HepG2 (cell line): Measurements from ENCODE around the gene ATP9A. TPM values are rescaled to one million over a fixed set of nuclear protein-coding genes. Genes with fewer than 3 reads are reported as not detected.

ENCODE experiments used
- ATAC-seq: fragments of 200-7000 bp; cut with Tn5 transposase; 3 replicates; pipeline ENCODE4 v1.9.1; 2020; ENCODE audit warnings: mild to moderate bottlenecking, moderate library complexity
- BruUV-seq: library from RNA; stranded (reverse); fragments of 400-500 nt; replicated peaks from 2 replicates; lab custom pipeline; 2021; lab: Mats Ljungman, UMichigan
- CTCF ChIA-PET: fragments of 300-600 bp; formaldehyde crosslinking; extraction: SDS; loops from one replicate; lab custom pipeline; 2021; ENCODE audit warnings: low total read pairs, inconsistent platforms, low intra/inter-chr PET ratio; lab: Yijun Ruan, JAX
- POLR2A ChIA-PET: fragments of 350-600 bp; sonication (Branson Sonifier 250); formaldehyde crosslinking; loops from one replicate; lab custom pipeline; 2020; ENCODE audit warnings: antibody characterized with exemption, inconsistent platforms; lab: Yijun Ruan, JAX
- DNase-seq: peaks from one replicate; pipeline ENCODE4 v3.0.0-alpha.2; 2015; ENCODE audit warnings: low spot score
- FAIRE-seq: peaks from 3 replicates; lab custom pipeline; 2011; peaks lifted over from hg19 to GRCh38; lab: Jason Lieb, UNC
- H2AFZ ChIP-seq: one replicate; pipeline ENCODE4 v1.6.1; 2011; ENCODE audit warnings: low read length, inconsistent platforms
- H3K27ac ChIP-seq: fragments of 300-600 bp; 3 replicates; pipeline ENCODE4 v1.8.0; 2011; ENCODE audit warnings: mixed run types, mild to moderate bottlenecking, mixed read lengths, low read length, inconsistent platforms; ENCODE audit not compliant: insufficient read depth; ENCODE audit errors: extremely low read length
- H3K27me3 ChIP-seq, 2 experiments: fragments of 200-600 bp in 1 of 2; 2 replicates in 1 of 2; 3 replicates in 1 of 2; pipeline versions ENCODE4 v1.6.0 to v1.8.0; 2011; ENCODE audit warnings: low read length in 2 of 2, mild to moderate bottlenecking in 2 of 2, moderate library complexity in 2 of 2, inconsistent platforms in 1 of 2; ENCODE audit not compliant: insufficient read depth in 2 of 2, control insufficient read depth in 1 of 2
- H3K36me3 ChIP-seq, 2 experiments: fragments of 200-600 bp in 1 of 2; replicated peaks in 1 of 2; 2 replicates in 1 of 2; 3 replicates in 1 of 2; pipeline versions ENCODE4 v1.5.1 to v1.8.0; 2011; ENCODE audit warnings: low read length in 2 of 2, inconsistent platforms in 1 of 2; ENCODE audit not compliant: insufficient read depth in 2 of 2, control insufficient read depth in 1 of 2
- H3K4me1 ChIP-seq: 2 replicates; pipeline ENCODE4 v1.5.1; 2012; ENCODE audit warnings: low read length, inconsistent platforms; ENCODE audit not compliant: insufficient read depth
- H3K4me2 ChIP-seq: 2 replicates; pipeline ENCODE4 v1.6.0; 2011; ENCODE audit warnings: low read depth, low read length, inconsistent platforms
- H3K4me3 ChIP-seq, 3 experiments: fragments of 200-600 bp in 1 of 3; sonication (generic), shearing (Covaris generic) in 1 of 3; replicated peaks in 1 of 3; 2 replicates each; pipeline ENCODE4 v1.5.1; 2011 to 2016; ENCODE audit warnings: low read length in 3 of 3, inconsistent platforms in 2 of 3, low read depth in 2 of 3, mild to moderate bottlenecking in 2 of 3, control low read depth in 1 of 3, mixed read lengths in 1 of 3; ENCODE audit not compliant: insufficient read depth in 1 of 3
- H3K79me2 ChIP-seq: one replicate; pipeline ENCODE4 v1.6.1; 2011; ENCODE audit warnings: low read length, inconsistent platforms; ENCODE audit not compliant: insufficient read depth
- H3K9ac ChIP-seq: 2 replicates; pipeline ENCODE4 v1.6.0; 2011; ENCODE audit warnings: mild to moderate bottlenecking, low read depth, low read length, inconsistent platforms; ENCODE audit not compliant: insufficient read depth
- H3K9me3 ChIP-seq: 2 replicates; pipeline ENCODE4 v1.5.1; 2012; ENCODE audit warnings: mild to moderate bottlenecking, low read length
- H4K20me1 ChIP-seq: 2 replicates; pipeline ENCODE4 v1.6.0; 2011; ENCODE audit warnings: inconsistent platforms, mild to moderate bottlenecking, low read length, moderate library complexity; ENCODE audit not compliant: insufficient read depth
- GZF1 ChIP-seq: sonication (generic); formaldehyde crosslinking; IDR thresholded peaks from 2 replicates; pipeline ENCODE4 v1.5.1; 2020; ENCODE audit warnings: mild to moderate bottlenecking, missing genetic modification reagents
- MED8 ChIP-seq: sonication (generic); formaldehyde crosslinking; IDR thresholded peaks from 2 replicates; pipeline ENCODE4 v1.8.1; 2023; ENCODE audit warnings: mild to moderate bottlenecking, missing genetic modification reagents; ENCODE audit not compliant: insufficient replicate concordance
- ZNF816 ChIP-seq: sonication (generic); formaldehyde crosslinking; IDR thresholded peaks from 2 replicates; pipeline ENCODE4 v1.8.0; 2022; ENCODE audit warnings: missing genetic modification reagents, mild to moderate bottlenecking, borderline replicate concordance
- WGBS: methylation state at CpG from one replicate; pipeline ENCODE4 v1.1.6; 2017; ENCODE audit warnings: low lambda C conversion rate; 5-methylcytosine and 5-hydroxymethylcytosine counted together
- in situ Hi-C: cut with HindIII; loops from 2 replicates; pipeline ENCODE4 v1.10.0; 2017; ENCODE audit warnings: low pct_unique_long_range_greater_than_20kb; ENCODE audit not compliant: extremely low pct_ligation_motif_present
- intact Hi-C: fragments of 100-400 bp; cut with micrococcal nuclease; formaldehyde crosslinking; loops from one replicate; pipeline ENCODE4 v1.10.0; 2022; ENCODE audit not compliant: unreplicated experiment
- polyA plus RNA-seq, 8 experiments: library from polyadenylated mRNA; depleted of rRNA in 3 of 8; stranded (reverse) in 7 of 8; unstranded in 1 of 8; fragments of >200 nt; fragmentation: Illumina TruSeq in 4 of 8; extraction: Trizol in 4 of 8; gene quantifications; 2 replicates each; pipeline versions ENCODE4 v1.2.1 to v1.2.3, GENCODE V29; 2011 to 2016; ENCODE audit warnings: low read depth in 4 of 8, missing spikeins in 1 of 8, mixed read lengths in 1 of 8; ENCODE audit not compliant: insufficient read depth in 1 of 8
- total RNA-seq, 5 experiments: library from RNA; depleted of rRNA; stranded (reverse); fragments of >200 nt; fragmentation: Illumina TruSeq; extraction: Trizol; gene quantifications; 2 replicates each; pipeline ENCODE4 v1.2.3, GENCODE V29; 2016; ENCODE audit warnings: low read depth in 1 of 5
- TF ChIP-seq, protein P1 (sequence below): sonication (generic); formaldehyde crosslinking; IDR thresholded peaks from 2 replicates; pipeline ENCODE4 v1.4.0; 2020; ENCODE audit warnings: missing genetic modification reagents, borderline replicate concordance

ATP9A gene
- total and polyA plus RNA-seq, 2 of the 13 experiments (the other 11 are each of a cell fraction or from before 2014, with no cell fraction given): 11.8 to 18.5 TPM

DNA sequence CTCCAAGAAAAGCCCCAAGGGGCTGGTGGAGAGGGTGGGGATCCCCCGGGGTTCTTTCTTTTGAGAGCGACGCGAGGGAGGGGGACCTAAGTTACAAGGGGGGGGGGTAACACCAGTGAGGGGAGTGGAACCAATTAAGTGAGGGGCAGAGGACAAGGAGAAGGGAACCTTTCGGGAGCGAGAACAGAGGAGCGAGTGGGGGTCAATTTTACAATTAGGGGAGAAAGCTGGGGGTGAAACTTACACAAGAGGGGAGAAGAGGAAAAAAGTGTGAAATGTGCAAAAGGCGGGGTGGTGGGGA is 33.6 kb upstream of the ATP9A start:
- TF ChIP-seq ZNF816 (CRISPR knock-in tag): 0 out of 2 replicates have a peak, but pooled peaks have one; percentile 12
- no peak for TF ChIP-seq GZF1
- TF ChIP-seq MED8 (CRISPR knock-in tag): no peak
- TF ChIP-seq, protein P1, sequence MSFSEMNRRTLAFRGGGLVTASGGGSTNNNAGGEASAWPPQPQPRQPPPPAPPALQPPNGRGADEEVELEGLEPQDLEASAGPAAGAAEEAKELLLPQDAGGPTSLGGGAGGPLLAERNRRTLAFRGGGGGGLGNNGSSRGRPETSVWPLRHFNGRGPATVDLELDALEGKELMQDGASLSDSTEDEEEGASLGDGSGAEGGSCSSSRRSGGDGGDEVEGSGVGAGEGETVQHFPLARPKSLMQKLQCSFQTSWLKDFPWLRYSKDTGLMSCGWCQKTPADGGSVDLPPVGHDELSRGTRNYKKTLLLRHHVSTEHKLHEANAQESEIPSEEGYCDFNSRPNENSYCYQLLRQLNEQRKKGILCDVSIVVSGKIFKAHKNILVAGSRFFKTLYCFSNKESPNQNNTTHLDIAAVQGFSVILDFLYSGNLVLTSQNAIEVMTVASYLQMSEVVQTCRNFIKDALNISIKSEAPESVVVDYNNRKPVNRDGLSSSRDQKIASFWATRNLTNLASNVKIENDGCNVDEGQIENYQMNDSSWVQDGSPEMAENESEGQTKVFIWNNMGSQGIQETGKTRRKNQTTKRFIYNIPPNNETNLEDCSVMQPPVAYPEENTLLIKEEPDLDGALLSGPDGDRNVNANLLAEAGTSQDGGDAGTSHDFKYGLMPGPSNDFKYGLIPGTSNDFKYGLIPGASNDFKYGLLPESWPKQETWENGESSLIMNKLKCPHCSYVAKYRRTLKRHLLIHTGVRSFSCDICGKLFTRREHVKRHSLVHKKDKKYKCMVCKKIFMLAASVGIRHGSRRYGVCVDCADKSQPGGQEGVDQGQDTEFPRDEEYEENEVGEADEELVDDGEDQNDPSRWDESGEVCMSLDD (CRISPR knock-in tag): 0 out of 2 replicates have a peak, but pooled peaks have one; percentile 6
- H3K9me3 ChIP-seq: no peaks in the 10 kb centered on the region
- peaks cover 2 to 49% of the 10 kb centered on the region in 2 experiments; a peak in 3 of 5 replicates for H3K27me3 ChIP-seq
- no peaks in the 10 kb centered on the region for H3K36me3 ChIP-seq
- WGBS: 53% methylated on average over 8 of the region's 8 CpGs
- H4K20me1 ChIP-seq: no peaks in the 10 kb centered on the region
- H3K4me2 ChIP-seq: peak overlapping the region; percentile 99
- ChIA-PET CTCF (interaction anchor here (1.0 kb wide), 1 partner anchor 165 kb away, joined by 3 read pairs; no protein-coding TSS in a partner anchor), POLR2A (interaction anchor here (0.7 kb wide), 1 partner anchor 230 kb away, joined by 4 read pairs; no protein-coding TSS in a partner anchor)
- ATAC-seq: no peak
- no peak for FAIRE-seq
- in situ Hi-C loops (loop anchor here (5.0 kb wide), 1 partner anchor 281 kb away; no protein-coding TSS in a partner anchor), intact Hi-C loops (loop anchor here (2.0 kb wide), 1 partner anchor 165 kb away; no protein-coding TSS in a partner anchor)
- H3K4me1 ChIP-seq: peaks cover 51% of the 10 kb centered on the region
- H3K4me3 ChIP-seq: peak overlapping the region; percentile 55 to 78 (median 60); a peak in 5 of 6 replicates
- H3K79me2 ChIP-seq: no peaks in the 10 kb centered on the region
- peak overlapping the region; percentile 65; the same call in 1 of the 2 replicates for H3K9ac ChIP-seq
- no peak overlapping the region for H2AFZ ChIP-seq
- no peak overlapping the region for H3K27ac ChIP-seq
- no peak for DNase-seq
- no TSS peak for BruUV-seq
